CD4-positive, alpha-beta T cell treated with Interleukin-15 for 1 hour (primary cell): Measurements from ENCODE around the gene MASP1.
"Not testable (repeated sequence)": the region's sequence is repeated elsewhere in the genome, so short reads cannot be mapped to it uniquely, and the experiment has no call there.

ENCODE experiments used
- DNase-seq: peaks from one replicate; pipeline ENCODE4 v3.0.0-alpha.2; 2020

The MASP1 gene

DNA sequence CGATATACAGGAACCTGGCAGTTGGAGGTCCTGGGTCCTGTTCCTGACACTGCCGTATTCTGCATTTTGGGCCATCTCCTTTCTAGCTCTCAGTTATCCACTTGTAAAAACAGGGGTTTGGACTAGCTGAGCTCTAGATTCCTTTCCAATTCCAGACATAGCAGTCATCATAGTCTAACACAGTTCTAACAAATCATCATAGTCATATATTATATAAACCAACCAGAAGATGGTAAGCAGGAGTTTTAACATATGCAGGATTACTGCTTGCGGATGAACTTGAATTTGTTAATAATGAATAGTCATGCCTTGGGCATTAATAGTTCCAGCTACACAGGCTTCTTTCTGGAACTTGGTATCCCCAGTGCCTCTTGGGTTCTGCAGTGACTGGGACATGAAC is 26.6 kb downstream of the MASP1 start:
- DNase-seq = no peak

DNA sequence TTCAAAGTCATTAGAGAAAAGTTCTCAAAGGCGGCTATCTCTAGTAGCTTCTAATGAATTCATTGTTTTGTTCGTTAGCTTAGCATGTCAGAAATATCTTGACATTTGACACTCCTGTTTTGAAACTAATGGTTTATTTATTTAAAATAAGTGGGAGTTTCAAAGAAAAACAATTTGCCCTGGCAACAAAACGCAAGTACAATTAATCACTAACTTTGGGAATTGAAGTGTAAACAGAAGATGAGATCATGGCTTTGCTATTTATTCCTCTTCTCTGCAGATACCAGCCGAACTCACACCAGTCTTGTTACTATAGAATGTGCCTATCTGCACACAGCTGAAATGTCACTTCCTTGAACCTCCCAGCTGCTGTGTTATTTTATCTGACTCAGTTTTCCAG is 27.5 kb downstream of the MASP1 start:
- no peak for DNase-seq

DNA sequence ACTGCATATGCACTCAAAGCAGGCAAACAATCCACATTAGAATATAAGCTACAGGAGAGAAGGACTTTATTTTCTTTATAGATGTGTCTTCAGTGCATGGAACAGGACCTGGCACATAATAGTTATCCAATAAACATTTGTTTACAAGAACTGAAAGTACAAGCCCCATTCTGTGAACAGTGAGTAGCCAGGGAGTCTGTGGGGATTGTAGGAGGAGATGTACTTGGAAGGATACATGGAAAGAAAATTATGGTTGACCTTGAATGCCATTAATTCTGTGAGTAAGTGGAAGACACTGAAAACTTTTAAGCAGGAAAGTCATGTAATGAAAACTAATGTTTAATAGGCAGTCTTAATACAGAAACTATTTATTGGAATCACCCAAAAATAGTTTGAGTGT is 28.3 kb downstream of the MASP1 start:
- DNase-seq = no peak

DNA sequence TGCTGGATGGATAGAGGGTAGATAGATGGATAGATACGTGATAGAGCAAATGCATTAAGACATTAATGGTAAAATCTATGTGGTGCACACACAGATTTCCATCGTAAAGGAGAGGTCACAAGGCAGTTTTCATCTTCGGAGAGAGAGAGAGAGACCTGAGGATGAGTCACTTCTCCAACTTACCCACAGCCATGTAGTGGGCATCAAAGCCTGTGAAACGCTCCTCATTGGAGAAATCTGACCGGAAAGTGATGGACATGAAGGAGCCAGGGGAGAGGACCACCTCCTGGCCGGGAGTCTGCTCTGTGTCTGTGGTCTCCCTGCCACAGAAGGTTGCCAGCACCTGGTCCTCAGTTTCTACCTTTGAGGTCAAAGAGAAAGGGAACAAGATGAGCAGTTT is 29.2 kb downstream of the MASP1 start:
- DNase-seq = no peak

DNA sequence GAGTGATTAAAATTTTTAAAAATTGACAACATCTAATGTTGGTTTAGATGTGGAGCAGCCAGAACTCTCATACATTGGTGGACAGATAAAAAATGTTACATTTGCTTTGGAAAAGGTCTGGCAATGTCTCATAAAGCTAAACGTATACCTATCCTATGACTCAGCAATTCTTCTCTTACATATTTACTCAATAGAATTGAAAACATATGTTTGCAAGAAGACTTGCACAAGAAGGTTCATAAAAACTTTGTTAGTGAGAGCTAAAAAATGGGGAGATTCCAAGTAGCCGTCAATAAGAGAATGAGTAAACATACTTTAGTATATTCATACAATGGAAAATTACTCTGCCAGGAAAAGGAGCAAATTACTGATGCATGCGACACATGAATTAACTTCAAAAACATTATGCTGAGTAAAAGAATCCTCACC is 30.0 kb downstream of the MASP1 start:
- no peak for DNase-seq

GRCh38 chr3:187259171-187259570 is 32.4 kb downstream of the MASP1 start:
- DNase-seq = no peak

DNA sequence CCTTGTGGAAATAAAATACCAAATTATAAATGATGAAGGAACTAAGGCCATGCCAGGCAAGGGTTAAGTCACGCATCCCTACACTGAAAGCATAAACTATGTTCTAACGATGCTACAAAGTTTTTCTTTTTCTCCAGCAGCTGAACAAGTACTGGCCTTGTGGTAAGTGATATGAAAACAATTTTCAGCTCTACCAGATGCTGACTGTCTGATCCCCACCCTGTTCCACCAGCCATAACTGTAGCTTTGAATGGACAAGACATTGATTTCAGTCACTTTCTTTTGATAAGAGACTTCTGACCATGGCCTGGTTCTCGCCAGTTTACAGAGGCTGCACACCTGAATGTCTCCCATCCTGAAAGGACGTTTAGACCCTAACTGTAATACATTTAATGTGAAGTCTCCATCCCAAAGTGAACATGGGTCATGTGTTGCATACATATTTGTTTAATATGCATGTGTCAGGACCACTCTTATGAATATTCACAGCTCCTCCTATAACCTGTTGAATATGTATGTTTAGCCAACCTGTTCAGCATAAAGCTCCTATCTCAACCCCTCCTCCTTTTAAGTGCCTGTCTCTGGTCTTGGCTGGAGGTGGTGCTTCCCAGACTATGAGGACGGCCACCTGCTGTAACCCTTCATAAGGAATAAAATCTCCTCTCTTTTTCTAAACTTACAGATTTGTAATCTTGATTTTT is 33.4 kb downstream of the MASP1 start:
- no peak for DNase-seq

- no peak for DNase-seq
These were observed 34.1 kb downstream of the MASP1 start for GRCh38 chr3:187257471-187257870.

GRCh38 chr3:187256051-187256616 is 35.4 kb downstream of the MASP1 start:
- DNase-seq = no peak

- DNase-seq = no peak
These were observed 36.2 kb downstream of the MASP1 start for GRCh38 chr3:187255314-187255713.

DNA sequence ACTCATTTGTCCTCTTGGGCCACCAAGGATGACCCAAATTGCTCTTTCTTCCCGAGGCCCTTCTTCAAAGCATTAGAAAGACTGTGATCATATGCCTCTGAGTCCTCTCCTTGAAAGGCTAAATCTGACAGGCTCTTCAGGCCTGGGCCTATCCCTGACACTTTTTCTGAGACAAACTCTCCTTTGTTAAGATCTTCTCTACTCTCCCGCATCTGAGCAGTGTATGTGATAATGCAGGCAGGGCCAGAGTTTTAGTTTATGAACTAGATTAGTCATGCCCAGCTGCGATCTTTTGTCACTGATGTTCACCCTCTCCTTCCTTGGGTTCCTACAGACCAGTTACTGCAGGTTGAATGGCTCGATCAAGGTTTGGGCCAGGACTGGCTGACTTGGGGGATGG is 39.2 kb downstream of the MASP1 start:
- DNase-seq = no peak

- DNase-seq = no peak
These were observed 39.9 kb downstream of the MASP1 start for GRCh38 chr3:187251599-187251998.

- no peak for DNase-seq
These were observed 44.1 kb downstream of the MASP1 start for GRCh38 chr3:187247398-187247797.

DNA sequence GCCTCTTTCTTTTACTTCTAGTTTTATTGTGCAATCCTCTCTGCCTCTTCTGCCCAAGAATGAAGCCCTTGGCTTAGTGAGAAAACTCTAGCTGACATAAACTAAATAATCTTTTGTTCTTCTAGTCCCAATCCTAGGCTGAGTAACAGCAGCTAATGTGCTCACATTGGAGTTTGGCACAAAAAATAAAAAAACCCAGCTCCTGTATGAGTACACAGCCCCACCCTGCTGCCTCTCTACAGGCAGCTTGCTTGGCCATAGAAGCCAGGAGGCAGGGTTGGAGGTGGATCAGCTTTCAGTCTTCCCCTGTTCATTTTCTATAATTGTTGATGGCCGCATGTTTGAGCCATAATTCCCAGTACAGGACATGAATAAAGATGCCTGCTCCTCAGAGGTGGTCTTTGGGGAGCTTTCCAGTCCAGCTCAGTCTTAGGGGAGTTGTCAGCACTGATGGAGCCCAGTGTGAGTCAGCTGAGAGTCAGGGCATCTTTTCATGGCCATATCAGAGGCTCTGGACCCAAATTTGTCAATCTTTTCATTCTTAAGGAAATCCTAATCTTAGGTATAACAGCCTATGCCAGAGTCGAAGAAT is 47.5 kb downstream of the MASP1 start:
- no peak for DNase-seq

DNA sequence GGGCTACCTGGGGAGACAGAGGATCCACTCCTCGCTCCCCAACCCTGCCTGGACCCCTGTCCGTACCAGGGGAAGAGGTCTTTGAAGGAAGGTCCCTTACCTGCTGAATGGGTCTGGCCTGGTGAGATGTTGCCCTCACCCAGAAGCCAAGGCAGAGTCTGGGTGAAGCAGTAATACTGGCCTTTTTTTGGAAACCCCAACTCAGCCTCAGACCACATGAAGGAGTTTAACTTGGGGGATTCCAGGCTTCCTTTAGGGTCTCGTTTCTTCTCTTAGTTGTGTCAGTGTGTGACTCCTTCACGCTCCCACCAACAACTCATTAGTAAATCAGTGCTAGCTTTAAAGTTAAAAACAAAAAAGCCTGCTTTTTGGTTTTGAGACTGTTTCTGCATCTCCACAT is 48.6 kb downstream of the MASP1 start:
- DNase-seq = no peak

- DNase-seq = no peak
These were observed 49.1 kb downstream of the MASP1 start for GRCh38 chr3:187242435-187242834.

DNA sequence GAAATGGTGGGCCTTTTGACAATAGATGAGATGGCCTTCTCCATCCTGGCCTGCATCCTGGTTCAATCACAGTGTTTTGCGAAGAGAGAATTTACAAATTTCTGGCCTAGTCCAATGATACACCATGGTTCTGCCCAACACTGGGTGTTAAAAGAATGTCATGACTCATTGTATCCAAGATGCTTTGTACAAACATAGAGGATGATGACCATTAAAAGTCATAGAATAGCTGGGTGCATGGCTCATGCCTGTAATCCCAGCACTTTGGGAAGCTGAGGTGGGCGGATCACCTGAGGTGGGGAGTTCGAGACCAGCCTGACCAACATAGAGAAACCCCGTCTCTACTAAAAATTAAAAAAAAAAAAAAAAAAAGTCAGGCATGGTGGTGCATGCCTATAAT is 52.7 kb downstream of the MASP1 start:
- not testable (repeated sequence) for DNase-seq

DNA sequence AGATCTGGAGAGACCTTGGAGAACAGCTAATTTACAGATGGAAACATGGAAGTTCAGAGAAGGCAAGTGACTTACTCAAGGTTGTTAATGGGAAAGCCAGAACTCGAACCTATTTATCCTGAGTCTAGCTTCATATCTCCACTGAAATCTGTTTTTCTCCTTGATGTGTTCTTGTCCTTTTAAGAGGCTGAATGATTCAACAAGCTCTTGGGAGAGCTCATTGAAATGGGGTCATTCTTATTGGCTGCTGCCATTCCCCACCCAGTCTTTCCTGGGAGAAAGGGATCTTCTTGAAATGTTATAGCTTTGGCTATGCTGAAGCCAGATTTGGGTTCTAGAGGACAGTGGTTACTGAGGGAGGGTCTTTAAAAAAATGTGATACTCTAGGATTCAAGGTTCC is 53.3 kb downstream of the MASP1 start:
- DNase-seq = no peak

DNA sequence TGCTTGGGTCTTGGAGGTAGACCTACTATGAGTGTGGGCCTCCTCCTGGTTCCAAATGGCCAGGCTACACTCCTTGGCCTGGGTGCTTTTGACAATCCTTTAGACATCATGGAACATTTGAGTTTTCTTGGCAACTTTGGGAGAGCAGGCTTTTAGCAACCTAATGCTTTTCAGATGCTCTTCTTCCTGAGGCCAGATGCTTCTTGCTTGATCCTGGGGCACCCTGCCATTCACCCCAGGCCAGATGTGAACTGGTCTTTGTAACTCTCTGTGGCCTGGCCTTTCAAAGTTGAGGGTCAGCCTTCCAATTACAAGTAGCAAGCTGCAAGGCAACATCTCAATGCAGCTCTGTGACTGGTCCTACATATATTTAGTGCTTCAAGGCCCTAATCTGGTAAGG is 53.8 kb downstream of the MASP1 start:
- no peak for DNase-seq

DNA sequence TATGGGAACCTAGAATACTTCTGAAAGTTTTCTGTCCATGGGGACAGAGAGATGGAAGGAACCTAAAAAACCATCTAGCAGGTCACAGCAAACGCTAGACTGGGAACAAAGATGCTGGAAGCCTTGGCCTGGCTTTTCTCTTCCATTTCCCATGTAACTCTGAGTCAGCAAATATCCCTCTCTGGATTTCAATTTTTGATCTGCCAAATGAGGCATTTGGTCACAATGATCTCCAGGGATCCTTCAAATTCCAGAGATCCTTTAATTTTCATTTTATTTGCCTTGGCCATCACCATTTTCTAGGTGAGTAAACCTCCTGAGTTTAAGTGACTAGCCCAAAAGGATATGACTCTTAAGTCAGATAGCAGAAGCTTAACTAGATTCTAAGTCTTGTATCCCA is 54.6 kb downstream of the MASP1 start:
- no peak for DNase-seq

GRCh38 chr3:187230011-187230410 is 61.5 kb downstream of the MASP1 start:
- DNase-seq = no peak

DNA sequence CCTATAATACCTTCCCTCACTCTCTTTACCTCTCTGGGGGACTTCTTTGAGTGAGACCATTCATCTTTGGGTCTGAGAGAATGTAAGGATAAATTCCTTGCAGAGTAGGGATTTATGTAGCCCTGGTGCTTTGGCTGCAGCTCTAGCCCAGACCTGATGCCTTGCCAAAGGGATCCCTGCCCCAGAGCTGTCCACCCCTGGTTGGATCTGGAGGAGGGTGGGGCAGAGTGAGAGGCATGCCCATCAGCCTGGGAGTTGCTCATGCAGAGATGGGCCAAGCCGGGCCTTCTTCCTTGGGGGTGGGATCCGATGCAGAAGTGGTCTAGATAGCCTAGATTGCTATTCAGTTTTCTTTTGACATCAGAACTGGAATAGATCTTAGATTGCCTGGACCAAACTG is 62.8 kb downstream of the MASP1 start:
- DNase-seq = no peak

GRCh38 chr3:187227658-187228258 is 63.8 kb downstream of the MASP1 start:
- DNase-seq = no peak

- DNase-seq = no peak
These were observed 67.7 kb downstream of the MASP1 start for GRCh38 chr3:187223799-187224198.
